ENCODE measurements around the gene SUPT3H. TPM values are rescaled to one million over a fixed set of nuclear protein-coding genes. Genes with fewer than 3 reads are reported as not detected.

The SUPT3H gene
- total and polyA plus RNA-seq, 12 donors, result 10.0 to 56.2 (median 16.6) TPM

DNA sequence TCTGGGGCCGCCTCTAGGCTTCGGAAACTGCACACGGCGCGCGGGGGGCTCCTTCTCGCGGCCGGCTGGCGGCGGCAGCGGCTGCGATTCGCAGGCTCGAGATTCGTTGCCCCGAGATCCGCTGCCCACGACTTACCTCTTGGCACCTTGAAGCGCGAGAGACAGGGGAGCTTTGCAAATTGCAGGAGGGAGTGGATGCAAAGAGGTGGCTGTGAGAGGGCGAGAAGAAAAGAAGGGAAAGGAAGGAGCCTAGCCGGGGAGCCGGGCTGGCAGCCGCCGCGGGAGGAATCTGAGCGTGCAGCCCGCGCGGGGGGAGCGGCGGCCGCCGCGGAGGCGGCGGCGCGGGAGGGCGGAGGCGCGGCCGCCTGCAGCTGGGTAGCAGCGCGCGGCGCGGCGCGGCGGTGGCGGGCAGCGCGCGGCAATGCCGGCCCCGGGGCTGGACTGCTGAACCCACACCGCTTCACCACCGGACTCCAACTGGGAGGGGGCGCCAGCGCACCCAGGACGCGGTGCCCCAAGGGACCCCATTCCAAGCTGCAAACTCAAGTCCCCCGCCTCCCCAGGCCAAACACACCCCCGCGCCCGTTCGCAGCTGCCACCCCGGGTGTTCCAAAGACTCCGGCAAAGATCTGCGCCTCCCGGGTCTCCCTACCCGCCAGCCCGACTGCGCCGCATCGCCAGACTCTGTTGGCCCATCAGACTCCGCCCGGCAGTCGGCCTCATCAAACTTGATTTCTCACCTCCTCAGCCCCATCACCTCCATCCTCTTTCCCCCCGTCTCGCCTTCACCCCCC lies 44.2 kb upstream of the SUPT3H start:
- H3K9me3 ChIP-seq (replicated peaks in 1 of 3), result no peaks in the 10 kb centered on the region
- peak; percentile 27 to 67 (median 49) for DNase-seq
- H3K27me3 ChIP-seq, result peaks cover 59% of the 10 kb centered on the region
- no peaks in the 10 kb centered on the region for H3K36me3 ChIP-seq (replicated peaks in 1 of 2)
- TF ChIP-seq POLR2A (IDR thresholded peaks at IDR 0.05), result no peak
- TF ChIP-seq, protein P1, sequence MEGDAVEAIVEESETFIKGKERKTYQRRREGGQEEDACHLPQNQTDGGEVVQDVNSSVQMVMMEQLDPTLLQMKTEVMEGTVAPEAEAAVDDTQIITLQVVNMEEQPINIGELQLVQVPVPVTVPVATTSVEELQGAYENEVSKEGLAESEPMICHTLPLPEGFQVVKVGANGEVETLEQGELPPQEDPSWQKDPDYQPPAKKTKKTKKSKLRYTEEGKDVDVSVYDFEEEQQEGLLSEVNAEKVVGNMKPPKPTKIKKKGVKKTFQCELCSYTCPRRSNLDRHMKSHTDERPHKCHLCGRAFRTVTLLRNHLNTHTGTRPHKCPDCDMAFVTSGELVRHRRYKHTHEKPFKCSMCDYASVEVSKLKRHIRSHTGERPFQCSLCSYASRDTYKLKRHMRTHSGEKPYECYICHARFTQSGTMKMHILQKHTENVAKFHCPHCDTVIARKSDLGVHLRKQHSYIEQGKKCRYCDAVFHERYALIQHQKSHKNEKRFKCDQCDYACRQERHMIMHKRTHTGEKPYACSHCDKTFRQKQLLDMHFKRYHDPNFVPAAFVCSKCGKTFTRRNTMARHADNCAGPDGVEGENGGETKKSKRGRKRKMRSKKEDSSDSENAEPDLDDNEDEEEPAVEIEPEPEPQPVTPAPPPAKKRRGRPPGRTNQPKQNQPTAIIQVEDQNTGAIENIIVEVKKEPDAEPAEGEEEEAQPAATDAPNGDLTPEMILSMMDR (IDR thresholded peaks at IDR 0.05), result no peak
- intact Hi-C loops (cut with DNase I), result loop anchor here in 1 of 2 donors (10.0 kb wide), 1 partner anchor 767 kb away; no protein-coding TSS in a partner anchor
- H3K4me1 ChIP-seq (replicated peaks in 1 of 2), result peaks cover 16 to 28% of the 10 kb centered on the region in 2 donors
- WGBS, 4 donors, result 0 to 1% (median 1%) methylated on average over 36 to 82 of the region's 83 CpGs
- H3K4me3 ChIP-seq, result peak overlapping the region in 2 of 4 donors; percentile 53 to 66
- H3K27ac ChIP-seq, result peak overlapping the region in 2 of 5 donors; percentile 67 to 76

DNA sequence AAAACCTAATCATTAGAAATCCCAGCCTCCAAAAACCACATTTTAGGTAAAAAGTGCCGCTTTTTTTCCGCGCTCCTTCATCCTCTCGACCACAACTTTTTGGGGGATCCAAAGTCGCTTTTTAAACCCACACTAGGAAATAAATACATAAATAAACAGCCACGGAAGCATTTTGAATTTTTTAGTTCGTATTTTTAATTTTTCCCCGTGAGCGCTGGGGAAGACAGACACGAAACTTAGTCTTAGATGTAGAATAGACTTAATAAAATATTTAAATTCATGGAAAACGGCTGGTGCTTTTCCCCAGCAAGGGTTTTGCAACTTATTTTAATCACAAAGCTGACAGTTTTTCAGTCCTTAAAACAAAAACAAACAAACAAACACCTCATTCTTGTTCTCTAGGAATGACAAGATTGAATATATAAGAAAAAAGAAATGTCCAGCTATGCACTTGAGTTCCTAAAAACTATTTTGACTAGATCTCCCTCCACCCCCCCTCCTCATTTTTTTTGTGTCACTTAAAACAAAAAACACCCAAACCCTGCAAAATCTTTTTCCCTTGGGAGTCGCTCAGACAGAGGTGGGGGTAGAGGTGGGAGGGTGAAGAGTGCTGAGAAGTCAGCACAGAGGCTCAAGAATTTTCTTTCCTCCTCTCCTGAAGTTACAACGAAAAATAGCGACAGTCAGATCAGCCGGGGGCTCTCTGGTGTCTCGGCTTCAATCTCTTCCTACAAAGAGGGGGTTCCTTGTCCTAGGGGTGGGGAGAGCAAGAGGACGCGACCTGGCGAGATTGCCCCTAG lies 43.4 kb upstream of the SUPT3H start:
- Histone ChIP-seq H3K27ac (peak overlapping the region in 2 of 5 donors; percentile 24 to 76), H3K4me1 (replicated peaks in 1 of 2) (peaks cover 16 to 28% of the 10 kb centered on the region in 2 donors), H3K4me3 (peak overlapping the region in 2 of 4 donors; percentile 17 to 66), H3K27me3 (peaks cover 65% of the 10 kb centered on the region), H3K36me3 (replicated peaks in 1 of 2) (no peaks in the 10 kb centered on the region), H3K9me3 (replicated peaks in 1 of 3) (no peaks in the 10 kb centered on the region)
- no peak for TF ChIP-seq POLR2A (IDR thresholded peaks at IDR 0.05)
- TF ChIP-seq, protein P1 (IDR thresholded peaks at IDR 0.05), result no peak
- WGBS, 4 donors, result 13 to 17% (median 13%) methylated on average over 16 to 19 of the region's 19 CpGs
- intact Hi-C loops (cut with DNase I), result loop anchor here in 1 of 2 donors (10.0 kb wide), 1 partner anchor 766 kb away; no protein-coding TSS in a partner anchor
- no peak for DNase-seq

DNA sequence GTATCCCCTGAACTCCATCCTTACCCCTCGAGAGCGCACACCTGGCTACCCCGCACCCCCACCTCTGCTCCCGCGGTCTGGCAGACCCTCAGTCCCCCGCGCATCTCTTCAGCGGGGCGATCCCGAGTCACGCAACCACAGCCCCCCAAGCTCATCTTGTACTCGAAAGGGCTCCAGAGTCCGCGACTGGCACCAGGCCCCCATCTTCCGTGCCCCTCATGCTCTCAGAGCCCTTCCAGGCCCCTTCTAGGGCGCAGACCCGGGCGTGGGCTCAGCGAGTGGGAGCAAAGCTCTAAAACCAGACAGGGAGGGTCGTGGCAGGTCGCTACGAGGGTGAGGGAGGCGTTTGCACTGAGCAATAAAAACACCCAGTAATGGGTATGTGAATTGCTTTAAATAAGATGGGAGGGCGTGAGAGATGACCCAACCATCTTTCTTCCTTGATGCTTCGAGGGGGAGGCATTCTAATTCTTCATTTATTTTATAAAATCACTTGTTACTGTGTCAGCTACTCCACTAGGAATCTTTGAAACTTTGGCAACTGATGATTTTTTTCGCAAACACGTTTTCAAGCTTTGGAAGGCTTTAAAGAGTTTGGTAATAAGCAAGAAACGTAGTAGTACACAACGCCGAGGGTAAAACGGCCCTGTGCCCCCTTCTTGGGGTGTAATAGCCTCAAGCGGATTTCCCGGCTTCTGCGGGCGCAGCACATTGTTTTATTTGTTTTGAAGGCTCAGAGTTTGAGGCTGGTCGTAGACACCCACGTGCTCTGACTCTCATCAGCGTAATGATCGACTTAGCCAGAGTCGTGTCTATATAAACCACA lies 42.6 kb upstream of the SUPT3H start:
- no peaks in the 10 kb centered on the region for H3K36me3 ChIP-seq (replicated peaks in 1 of 2)
- 12 to 16% (median 14%) methylated on average over 38 to 40 of the region's 40 CpGs for WGBS, 4 donors
- TF ChIP-seq, protein P1 (IDR thresholded peaks at IDR 0.05), result no peak
- no peak for TF ChIP-seq POLR2A (IDR thresholded peaks at IDR 0.05)
- intact Hi-C loops (cut with DNase I), result loop anchor here in 1 of 2 donors (10.0 kb wide), 1 partner anchor 765 kb away; no protein-coding TSS in a partner anchor
- peak overlapping the region in 1 of 4 donors; percentile 66 for H3K4me3 ChIP-seq
- H3K27ac ChIP-seq, result no peak overlapping the region
- peaks cover 16 to 28% of the 10 kb centered on the region in 2 donors for H3K4me1 ChIP-seq (replicated peaks in 1 of 2)
- no peaks in the 10 kb centered on the region for H3K9me3 ChIP-seq (replicated peaks in 1 of 3)
- DNase-seq, result peak in 1 of 7 donors; percentile 17
- peaks cover 65% of the 10 kb centered on the region for H3K27me3 ChIP-seq
